Measurements from ENCODE around the gene EDAR.

The EDAR gene

GRCh38 chr2:108907822-108908712, 81.0 kb downstream of the EDAR start:
- no peak for TF ChIP-seq CTCF (IDR thresholded peaks at IDR 0.05; ENCODE audit: low read depth, low read length)
- DNase-seq (ENCODE audit: extremely low read depth, low read depth): no peak

- no peak for TF ChIP-seq CTCF (IDR thresholded peaks at IDR 0.05; ENCODE audit: low read depth, low read length)
- no peak for DNase-seq (ENCODE audit: extremely low read depth, low read depth)
These were observed 82.5 kb downstream of the EDAR start for GRCh38 chr2:108906403-108907077.

GRCh38 chr2:108905906-108906305, 83.1 kb downstream of the EDAR start:
- DNase-seq (ENCODE audit: extremely low read depth, low read depth): no peak

GRCh38 chr2:108905176-108905575, 83.8 kb downstream of the EDAR start:
- TF ChIP-seq CTCF (IDR thresholded peaks at IDR 0.05; ENCODE audit: low read depth, low read length): no peak
- no peak for DNase-seq (ENCODE audit: extremely low read depth, low read depth)

More at GRCh38 chr2:108905906-108906305, 83.1 kb downstream of the EDAR start:
- no peak for TF ChIP-seq CTCF (IDR thresholded peaks at IDR 0.05; ENCODE audit: low read depth, low read length)

GRCh38 chr2:108904680-108905079, 84.3 kb downstream of the EDAR start:
- TF ChIP-seq CTCF (IDR thresholded peaks at IDR 0.05; ENCODE audit: low read depth, low read length): no peak
- DNase-seq (ENCODE audit: extremely low read depth, low read depth): no peak

- DNase-seq (ENCODE audit: extremely low read depth, low read depth): no peak
- TF ChIP-seq CTCF (IDR thresholded peaks at IDR 0.05; ENCODE audit: low read depth, low read length): no peak
These were observed 90.5 kb downstream of the EDAR start for GRCh38 chr2:108898315-108899082.
